Bronchus fibroblast of lung (primary cell): ENCODE data around the gene JMJD7. TPM values are rescaled to one million over a fixed set of nuclear protein-coding genes. Genes with fewer than 3 reads are reported as not detected.

Experiments
- total RNA-seq: library from RNA; depleted of rRNA; stranded (reverse); fragments of >200 nt; gene quantifications from 2 replicates; pipeline ENCODE4 v1.2.3, GENCODE V29; 2015

The JMJD7 gene
- 5.9 and 6.6 TPM in 2 replicates for total RNA-seq

DNA sequence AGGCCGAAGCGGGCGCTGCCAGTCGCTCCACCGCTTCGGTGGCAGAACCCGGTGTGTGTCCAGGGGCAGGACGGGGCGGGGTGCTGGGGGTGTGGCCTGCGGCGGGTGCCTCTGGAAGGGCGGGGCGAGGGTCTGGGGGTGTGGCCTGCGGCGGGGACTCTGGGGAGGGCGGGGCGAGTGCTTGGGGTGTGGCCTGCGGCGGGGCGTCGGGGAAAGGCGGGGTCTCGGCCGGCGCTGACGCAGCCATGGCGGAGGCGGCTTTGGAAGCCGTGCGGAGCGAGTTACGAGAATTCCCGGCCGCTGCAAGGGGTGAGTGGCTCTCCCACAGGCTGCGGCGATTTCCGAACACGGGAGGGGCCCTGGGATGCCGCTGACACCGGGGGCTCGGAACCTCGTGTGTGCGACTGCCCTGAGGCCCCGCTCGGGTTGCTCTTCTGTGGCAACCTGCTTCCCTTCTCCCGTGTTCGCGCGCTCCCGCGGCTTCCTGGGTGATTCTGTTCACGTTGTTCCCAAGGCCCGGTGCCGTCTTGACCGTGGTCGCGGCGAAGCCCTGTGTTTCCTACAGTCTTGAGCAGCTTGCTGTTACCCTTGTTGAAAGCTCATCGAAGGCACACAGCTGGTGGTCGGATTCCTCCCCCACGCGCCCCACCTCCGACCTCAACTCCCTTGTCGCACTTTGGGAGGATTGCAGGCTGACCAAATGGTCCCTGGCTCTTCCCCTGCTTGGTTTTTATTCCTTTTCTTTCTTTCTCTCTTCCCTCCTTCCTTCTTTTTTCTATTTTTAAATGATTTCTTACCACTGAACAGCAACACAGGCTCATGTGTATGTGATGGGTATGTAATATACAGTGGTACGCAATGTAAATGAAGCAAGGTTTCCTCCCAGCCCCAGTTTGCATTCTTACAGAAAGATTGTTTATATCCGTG lies at the start of gene JMJD7:
Gene JMJD7 (plus strand): TSS at position 213 of the 927 bp plus-strand sequence. CDS start 33 bp downstream, at position 246.

DNA sequence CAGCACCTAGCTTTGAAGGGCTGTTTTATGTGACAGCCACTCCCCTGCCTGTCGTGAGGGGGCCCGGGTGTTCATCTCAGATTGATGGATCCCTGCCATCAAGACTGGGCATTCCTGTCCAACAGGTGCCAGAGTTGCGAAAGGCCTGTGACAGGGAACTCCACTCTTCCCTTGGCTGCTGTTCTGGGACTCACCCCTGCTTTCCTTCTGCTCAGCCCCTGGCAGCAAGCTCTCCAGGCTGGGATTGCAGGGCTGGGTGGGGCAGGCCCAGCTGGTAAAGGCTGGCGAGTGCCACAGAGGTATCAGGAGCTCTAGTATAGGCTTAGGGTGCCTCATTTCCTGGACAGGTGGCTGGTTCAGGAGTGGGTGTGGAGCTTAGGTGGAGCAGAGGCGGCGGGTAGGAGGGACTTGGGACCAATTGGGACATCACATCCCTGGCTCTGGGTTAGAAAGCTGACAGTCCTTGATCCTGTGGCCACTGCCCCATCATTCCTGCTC lies 10.6 kb downstream of the JMJD7 start, which contains the start of gene PLA2G4B:
Gene PLA2G4B (plus strand): TSS at position 448 of the 498 bp plus-strand sequence. CDS start 67 bp downstream, outside the sequence.

Other genes starting within 250 kb of the JMJD7 start
- gene MGA, start 167.7 kb upstream of the JMJD7 start, total RNA-seq, result 7.4 and 7.7 TPM in 2 replicates
- gene MAPKBP1, start 53.6 kb upstream of the JMJD7 start, total RNA-seq, result 9.9 and 10.1 TPM in 2 replicates
- gene PLA2G4B, start 10.8 kb downstream of the JMJD7 start, total RNA-seq, result 0.45 and 1.5 TPM in 2 replicates
- gene SPTBN5, start 66.0 kb downstream of the JMJD7 start, total RNA-seq, result under 0.01 TPM in 2 replicates
- 25.9 and 27.4 TPM in 2 replicates for gene EHD4, start 144.5 kb downstream of the JMJD7 start, total RNA-seq
- not detected in 2 replicates for gene PLA2G4E, start 192.9 kb downstream of the JMJD7 start, total RNA-seq